ENCODE measurements around the gene SLC4A4.
"Not testable (repeated sequence)": the region's sequence is repeated elsewhere in the genome, so short reads cannot be mapped to it uniquely, and the experiment has no call there.

The SLC4A4 gene

DNA sequence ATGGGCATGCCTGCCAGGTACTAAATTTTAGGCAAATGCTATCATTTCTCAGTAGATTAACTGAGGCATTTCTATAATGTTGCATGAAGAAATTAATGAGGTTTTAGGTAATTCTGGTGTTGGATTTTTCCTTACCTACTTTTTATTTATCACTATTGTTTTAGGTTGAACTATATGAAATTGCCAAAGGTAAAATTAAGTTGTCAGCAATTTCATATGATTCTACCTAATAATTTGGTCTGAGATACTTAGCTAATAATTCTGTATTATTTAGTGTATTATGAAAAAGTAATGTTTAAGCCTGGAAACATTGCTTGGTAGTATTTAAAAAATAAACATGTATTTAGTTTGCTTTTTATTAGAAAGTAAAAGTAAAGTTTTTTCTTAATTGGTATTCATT, 22.7 kb downstream of the SLC4A4 start:
- no peak for DNase-seq

DNA sequence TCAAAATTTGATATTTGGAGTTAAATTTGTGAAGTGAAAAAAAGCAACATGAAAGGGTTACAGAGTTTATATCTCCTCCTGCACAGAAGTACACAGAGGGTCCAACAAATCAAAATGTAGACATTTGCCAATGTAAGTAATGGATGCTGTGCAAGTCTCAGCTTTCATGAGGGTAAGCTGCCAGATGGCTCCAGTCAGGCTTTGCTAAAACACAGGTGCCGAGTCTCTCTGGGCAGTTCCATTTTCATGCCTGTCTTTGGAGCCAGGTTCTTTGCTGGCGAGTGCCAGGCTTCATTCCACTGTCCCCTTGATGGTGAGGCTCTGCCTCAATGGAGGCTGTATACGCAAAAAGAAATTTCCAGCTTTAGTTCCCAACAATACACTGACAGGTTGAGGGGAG, 27.9 kb downstream of the SLC4A4 start:
- DNase-seq, result no peak

DNA sequence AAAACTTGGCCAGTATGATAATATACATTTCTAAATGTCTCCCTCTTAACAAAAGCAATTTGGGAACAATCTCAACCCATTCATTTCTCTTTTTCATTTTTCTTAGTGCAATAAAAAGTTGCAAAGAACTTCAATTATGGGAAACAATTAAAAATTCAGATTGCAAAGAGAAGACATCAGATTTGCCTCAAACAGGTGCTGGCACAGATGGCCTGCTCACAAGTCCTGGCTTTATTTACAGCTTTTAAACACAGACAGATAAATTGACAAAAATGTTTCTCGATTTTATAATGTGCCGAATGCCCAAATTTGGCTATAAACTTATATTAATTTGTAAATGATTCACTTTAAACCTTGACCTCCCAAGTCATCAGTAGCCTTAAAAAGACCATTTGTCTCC, 28.7 kb downstream of the SLC4A4 start:
- no peak for DNase-seq

DNA sequence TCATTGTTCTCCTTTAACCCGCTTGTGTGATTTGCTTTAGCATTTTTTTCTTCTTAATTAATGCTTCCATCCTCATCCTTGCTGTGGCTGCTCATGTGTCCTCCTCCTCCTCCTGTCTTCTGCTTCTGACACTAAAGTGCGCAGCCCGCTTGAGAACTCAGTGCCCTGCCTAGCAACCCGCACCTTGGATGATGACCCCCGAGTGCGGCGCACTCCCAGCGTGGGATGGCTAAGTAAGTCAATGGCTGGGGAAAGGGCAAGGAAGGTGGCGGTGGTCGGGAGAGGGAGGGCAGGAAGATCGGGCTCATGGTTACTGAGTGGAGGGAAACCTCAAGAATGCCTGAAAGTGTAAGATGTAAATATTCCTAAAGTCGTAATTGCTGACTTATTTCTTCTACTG, 30.1 kb downstream of the SLC4A4 start:
- DNase-seq, result no peak

DNA sequence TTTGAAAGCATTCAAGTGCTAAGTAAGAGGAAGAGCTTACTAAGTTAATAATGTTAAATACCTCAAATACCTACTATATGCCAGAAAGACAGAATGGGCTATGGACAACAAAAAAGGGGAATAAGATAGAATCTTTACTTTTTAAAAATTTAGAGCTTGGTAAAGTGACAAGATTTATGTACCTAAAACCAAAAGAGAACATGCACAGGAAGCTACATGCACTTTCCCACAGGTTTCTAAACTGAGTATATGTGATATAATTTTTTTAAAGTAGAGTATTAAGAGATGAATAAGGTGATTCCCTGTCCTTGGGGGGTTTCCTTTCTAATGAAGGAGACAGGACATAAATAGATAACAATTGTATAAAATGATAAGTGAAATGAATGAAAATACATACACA, 30.7 kb downstream of the SLC4A4 start:
- DNase-seq, result no peak

DNA sequence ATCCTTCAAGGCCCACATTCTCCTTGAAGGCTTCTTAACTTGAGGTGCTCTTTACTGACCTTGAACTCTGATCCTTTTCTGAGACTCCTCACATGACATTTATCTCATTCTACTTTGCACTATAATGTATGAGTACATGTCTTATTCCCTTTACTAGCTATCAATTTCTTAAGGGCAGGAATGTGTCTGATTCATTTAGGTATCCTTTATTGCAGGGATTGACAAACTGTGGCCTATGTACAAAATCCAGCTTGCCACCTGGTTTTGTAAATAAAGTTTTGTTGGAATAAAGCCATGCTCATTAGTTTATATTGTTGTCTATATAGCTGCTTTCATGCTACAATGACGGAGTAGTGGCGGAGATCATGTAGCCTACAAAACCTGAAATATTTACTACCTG, 36.7 kb downstream of the SLC4A4 start:
- no peak for DNase-seq

DNA sequence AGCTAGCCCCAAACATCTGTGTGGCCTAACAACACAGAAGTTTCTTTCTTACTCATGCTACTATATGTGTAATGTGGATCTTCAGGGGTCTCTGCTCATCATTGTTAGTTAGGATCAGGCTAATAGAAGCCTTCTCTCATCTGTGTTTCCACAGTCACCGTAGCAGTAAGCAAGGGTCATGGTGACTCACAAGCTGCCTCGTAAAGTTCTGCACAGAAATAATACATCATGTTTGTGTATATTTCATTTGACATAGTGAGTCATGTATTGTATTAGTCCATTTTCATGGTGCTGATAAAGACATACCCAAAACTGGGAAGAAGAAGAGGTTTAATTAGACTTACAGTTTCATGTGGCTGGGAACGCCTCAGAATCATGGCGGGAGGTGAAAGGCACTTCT, 38.7 kb downstream of the SLC4A4 start:
- DNase-seq, result no peak

DNA sequence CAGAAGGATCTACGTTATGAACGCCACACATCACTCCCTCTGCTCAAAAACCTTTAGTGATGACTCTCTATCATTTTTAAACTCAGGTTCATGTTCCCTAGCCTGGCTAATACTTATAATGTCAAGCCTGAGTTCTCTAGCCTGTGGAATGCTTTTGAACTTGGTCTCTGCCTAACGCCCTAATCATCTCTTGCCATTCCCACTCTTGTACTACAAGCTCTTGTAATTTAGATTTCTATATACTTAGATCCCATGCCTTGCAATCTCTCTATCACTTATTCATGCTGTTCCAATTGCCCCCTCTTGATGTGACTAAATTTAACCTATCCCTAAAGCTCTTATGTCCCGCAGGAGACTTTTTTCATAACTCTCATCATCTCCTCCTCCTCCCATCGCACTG, 40.3 kb downstream of the SLC4A4 start:
- DNase-seq, result no peak

DNA sequence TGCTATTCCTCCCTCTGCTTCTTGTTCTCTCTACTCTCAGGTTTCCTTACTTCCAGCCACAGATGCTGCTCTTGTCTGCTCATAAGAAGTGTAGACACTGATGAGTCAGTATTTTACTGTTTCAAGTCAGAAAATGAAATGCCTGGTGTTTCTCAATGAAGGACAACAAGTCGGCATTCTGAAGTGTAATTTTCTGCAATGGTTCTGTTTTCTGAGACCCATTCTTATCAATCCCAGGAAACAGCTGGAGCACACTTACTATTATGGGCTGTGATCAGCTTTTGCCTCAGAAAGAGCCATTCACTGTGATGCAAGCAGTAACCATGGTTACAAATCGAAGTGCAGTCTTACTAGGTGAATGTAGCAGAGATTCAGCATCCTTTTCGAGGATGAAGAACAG, 42.0 kb downstream of the SLC4A4 start:
- no peak for DNase-seq

DNA sequence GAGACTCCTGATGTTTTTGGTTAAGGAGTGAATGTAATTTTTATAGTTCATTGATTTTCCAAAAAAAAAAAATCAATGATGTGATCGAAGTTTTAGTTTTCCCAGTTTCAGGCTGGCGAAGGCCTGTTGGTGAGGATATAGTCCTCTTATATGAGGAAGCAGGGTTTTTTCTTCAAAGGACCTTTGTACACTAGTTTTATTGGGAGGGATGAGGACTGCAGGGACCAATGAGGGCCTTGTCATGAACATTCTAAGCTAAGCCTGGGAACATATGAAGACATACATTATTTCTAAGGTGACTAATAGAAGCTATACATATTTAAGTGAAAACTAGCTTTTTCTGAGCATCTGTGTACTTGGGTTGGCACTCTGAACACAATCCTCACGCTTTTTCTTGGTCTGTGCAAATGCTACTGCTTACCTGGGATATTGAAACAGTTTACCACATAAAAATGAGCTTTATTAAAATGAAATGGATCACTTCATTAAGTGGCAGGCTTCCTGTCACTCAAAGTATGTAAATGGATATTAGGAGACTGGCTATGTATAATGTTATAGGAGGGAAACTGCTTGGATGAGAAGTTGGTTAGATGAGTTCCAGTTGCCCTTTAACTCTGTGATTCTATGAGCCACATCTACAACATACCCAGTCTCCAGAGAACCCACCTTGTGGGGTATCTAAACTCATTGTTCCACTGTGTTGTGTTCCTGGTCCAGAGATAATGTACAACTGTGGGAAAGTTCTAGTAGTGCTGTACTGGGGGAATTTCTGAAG, 43.5 kb downstream of the SLC4A4 start:
- no peak for DNase-seq

DNA sequence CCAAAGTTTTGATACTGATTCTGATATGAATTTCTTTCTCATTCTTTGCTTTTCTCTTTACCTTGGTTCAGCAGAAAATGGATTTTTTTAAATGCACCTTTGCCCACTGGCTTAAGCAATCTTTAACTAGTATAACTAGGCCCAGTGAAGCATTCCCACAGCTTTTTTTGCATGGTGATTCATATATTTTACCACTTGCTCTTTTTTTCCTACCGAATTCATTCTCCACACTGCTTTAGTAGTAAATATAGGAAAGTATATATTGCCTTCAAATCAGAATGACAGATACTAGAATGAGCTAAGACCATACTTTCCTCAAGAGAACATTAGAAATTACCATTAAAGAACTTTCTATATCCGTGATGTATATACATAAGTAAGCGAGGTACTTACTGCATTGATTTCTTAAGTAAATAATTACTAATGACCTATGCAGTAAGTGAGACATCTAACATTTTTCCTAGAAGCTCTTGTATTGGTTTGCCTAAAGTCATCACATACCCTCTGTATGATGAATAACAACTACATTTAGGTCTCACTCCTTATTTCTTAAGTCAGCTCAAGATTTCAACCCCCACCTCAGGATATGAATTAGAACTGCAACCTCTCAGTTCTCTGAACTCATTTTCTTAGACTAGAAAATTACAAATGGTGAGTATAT, 44.2 kb downstream of the SLC4A4 start:
- no peak for DNase-seq

DNA sequence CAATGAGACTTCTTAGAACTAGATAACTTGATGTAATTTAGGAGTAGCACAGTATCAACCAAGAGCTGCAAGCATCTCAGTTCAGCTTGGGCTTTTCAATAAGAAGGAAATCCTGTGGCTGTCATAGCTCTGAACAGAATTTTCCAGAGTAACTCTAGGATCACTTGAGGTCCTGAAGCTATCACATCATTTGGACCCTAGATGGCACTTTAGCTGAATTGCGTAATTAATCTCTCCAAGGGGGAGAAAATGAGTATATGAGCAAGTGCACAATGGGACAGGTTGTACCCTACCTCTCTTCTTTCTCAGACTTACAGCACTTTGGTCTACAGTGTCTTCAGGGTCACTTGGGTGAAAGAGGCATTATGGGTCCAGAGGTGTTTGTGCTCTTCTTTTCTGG, 45.2 kb downstream of the SLC4A4 start:
- DNase-seq, result no peak

DNA sequence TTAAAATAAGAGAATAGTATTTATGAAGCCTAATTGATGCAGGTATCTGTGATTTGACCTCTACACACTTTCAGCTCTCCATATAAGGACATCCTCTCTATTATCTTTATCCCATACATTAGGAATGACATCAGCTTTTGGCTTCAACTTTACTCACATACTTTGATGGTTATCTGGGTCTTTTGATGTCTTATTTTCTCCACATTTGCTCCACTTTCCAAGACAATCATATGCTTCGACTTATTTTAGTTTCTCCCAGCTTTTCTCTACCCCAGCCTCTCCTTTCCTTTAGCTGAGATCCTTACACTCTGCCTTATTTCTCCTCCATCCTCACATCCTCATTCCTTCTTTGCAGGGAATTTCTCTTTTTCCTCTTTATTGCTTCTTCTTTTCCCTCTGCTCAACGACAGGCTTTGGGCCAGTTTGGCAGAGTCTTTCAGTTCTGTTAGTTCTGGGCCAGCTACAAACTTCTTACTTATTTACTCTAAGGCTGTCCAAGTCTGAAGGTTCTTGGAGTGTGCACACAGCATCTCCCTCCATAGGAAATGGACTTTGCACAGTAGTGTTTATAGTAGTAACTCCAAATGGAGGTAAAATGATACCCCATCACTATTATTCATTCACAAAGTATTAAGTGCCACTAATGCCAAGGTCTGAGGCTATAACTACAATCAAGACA, 50.5 kb downstream of the SLC4A4 start:
- no peak for DNase-seq

DNA sequence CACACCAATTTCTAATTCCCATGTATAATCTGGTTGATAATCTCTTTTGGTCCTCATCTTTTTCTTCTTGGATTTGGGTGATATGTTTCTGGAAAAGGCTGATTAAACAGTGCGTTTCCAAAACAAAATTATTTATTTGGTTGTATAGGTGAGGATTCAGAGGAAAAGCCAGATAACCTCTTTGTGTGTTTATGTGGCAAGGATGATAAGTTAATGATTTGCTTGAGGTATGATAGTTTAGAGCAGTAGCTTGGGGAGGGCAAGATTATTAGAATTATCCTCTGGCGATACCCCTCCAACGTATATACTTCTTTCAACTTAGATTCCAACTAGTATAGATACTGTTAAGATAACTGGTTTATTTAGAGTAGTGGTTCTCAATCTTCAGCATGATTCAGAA, 53.3 kb downstream of the SLC4A4 start:
- DNase-seq, result no peak

DNA sequence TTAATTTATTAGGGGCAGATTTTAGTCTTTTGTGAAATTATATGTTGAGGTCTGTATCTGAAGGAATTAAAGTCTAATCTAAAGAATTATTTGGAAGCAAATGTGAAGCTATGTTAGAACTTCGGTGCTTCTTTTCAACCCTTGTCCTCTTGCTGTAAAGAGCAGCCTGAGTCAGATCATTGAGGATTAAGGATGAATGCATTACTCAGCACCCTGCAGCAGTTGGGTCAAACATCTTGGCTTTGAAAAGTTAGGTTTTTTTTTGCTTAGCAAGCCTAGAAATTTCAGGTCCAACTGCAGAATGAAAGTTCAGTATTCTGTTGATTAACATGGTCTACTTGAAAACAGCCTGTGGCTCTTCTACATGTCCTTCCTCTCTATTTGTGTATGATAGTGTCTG, 57.6 kb downstream of the SLC4A4 start:
- no peak for DNase-seq

DNA sequence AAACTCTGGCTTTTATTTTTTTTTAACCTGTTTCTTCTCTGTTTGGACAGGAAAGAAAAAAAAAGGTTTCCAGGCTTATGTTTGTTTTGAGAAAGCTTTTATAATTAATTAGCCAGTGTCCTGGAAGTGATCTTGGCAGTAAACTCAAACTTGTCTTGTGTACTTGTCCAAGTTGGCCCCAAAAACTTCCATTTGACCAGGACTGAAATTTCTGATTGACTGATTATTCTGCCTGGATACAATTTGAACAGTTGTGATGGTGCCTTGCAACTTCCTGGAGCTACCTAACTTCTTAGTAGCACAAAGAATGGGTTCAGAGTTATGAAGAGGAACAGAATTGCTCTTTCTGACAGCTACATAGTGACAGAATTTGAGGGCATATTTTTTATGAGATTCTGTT, 62.0 kb downstream of the SLC4A4 start:
- DNase-seq, result no peak

DNA sequence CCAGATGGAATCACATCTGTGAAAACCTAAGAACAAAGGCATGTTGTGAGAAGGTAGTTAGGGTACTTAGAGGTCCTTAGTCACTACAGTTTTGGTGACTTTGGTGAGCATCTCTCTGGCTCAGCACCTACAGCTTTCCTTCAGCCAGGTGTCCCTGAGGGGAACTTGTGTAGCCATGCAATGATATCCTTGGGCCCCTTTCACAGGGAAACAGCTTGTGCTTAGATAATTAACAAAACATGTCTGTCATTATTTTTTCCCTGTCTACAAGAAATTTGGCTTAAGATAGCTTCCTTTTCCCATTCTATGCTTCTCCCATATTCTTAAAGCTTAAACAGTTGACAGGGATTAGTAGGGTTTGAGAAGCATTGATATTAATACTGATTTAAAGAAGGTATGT, 63.8 kb downstream of the SLC4A4 start:
- no peak for DNase-seq

DNA sequence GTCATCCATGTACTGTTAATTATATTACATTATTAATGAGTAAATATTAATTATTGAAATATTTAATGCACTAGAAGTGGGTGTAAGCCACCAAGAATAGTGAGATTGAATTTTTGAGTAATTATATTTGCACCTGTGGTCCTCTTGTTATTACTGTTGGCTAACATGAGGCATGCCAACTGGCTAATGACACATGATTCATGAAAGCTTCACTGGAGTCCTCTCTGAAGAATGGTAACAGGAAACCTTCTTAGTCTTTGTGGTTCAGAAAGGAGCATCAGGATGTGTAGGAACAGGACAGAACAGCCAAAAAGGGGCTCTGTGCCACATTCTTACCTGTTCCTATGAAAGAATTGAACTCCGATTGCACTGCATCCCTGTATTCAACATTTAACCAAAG, 65.2 kb downstream of the SLC4A4 start:
- DNase-seq, result no peak

DNA sequence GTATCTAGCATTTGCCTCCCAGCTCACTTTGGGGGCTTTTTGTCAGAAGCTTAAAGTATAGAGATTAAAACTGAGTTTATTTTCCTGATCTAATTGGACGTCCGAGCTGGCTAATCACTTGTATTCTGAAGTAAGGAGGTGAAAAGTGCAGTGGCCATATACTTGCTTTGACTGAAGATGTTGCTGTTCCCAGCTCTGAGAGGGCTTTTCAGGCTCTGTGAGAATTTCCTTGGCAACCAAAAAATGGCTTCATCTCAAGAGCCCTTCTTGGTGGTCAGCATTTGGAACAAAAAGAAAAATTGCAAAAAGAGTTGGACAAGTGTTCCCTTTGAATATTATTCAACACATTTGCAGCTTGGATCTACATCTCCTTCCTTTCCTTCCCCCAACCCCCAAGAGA, 67.0 kb downstream of the SLC4A4 start:
- DNase-seq, result no peak

DNA sequence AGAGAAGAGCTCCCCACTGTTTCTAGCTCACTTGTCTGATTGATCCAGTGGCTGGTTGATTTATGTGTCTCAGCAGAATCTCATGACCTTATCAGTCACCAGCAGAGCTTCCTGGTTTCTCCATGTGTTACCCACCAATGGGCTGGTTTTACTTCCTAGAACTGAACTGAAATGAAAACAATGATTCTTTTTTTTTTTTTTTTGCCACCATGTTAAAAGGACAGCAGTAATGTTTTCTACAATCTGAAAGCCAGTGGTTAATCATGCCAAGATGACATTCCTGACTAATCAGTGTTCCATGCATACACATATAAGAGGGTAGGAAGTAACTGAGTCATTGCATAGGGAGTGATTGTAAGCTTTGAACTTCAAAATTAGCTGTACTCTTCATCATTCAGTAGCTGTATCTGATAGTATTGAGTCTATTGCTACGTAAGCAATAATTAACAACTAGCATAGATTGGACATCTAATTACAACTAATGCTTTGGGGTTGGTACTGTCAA, 67.7 kb downstream of the SLC4A4 start:
- DNase-seq, result no peak

DNA sequence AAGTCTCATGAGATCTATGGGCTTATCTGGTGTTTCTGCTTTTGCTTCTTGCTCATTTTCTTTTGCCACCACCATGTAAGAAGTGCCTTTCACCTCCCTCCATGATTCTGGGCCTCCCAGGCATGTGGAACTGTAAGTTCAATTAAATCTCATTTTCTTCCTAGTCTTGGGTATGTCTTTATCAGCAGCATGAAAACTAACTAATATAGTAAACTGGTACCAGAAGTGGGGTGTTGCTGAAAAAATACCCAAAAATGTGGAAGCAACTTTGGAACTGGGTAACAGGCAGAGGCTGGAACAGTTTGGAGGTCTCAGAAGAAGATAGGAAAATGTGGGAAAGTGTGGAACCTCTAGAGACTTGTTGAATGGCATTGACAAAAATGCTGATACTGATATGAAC, 70.1 kb downstream of the SLC4A4 start:
- not testable (repeated sequence) for DNase-seq

DNA sequence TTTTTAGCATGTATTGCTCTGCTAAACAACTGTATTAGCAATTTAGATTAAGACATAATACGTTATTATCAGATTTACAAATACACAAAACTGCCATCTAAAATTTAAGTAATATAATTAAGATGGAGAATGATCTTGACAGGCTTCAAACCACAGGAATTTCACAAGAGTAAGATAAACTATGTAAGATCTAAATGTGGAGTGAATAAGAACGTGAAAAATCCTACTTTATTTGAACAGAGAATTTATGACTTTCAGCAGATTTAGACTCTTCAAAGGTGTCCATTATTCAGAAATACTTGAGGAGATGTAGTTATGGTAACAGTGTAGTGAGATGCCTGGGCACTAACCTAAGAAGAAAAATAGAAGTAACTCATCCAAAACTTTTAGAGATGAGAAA, 73.2 kb downstream of the SLC4A4 start:
- no peak for DNase-seq

DNA sequence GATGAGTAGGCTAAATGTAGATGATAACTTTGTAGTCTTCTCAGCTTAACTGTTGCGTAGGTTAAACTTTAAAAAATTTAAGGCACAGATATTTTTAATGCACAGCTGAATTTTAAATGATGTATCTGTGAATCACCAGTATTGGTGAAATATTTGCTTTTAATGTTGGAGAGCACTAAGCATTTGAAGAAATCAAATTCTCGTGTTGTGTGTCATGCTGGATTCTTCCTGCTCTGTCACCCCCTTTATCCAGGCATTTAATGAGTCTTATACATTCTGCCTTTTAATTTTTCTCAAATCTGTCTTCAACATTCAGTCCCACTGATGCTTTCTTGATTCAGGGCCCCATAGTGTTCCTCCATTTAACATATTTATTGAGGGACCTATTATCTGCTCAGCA, 76.7 kb downstream of the SLC4A4 start:
- no peak for DNase-seq

DNA sequence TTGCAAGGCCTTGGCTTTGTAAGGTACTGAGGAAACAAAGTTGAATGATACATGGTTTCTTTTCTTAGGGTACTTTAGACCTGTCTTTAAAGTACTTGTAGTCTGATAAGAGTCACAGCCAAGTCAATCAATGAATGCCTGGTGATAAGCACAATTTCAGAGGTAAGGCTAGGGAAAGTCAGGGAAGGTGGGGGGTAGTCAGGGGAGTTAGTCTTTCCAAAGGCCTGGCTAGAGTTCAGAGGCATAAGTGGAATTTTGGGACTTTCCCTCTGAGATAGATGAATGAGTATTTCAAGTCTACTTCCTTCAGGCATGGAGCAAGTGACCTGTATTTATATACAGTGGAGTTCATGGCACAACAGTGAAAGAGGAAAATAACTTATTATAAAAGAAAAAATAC, 78.3 kb downstream of the SLC4A4 start:
- no peak for DNase-seq
